Progenitor cell of endocrine pancreas (in vitro differentiated cells): Measurements from ENCODE around the gene PRMT7. TPM values are rescaled to one million over a fixed set of nuclear protein-coding genes. Genes with fewer than 3 reads are reported as not detected.

Experiments used
- DNase-seq: peaks from one replicate; pipeline ENCODE4 v3.0.0; 2021; ENCODE audit warnings: low spot score; ENCODE audit not compliant: unreplicated experiment
- H3K27ac Mint-ChIP-seq: 2 replicates; pipeline ENCODE4 v1.8.0; 2021; ENCODE audit warnings: mild to moderate bottlenecking, moderate library complexity, mixed read lengths
- H3K27me3 Mint-ChIP-seq: 2 replicates; pipeline ENCODE4 v1.8.0; 2021; ENCODE audit warnings: mixed read lengths
- H3K36me3 Mint-ChIP-seq: 2 replicates; pipeline ENCODE4 v1.8.0; 2022; ENCODE audit warnings: mixed read lengths; ENCODE audit not compliant: insufficient read depth
- H3K4me1 Mint-ChIP-seq: 2 replicates; pipeline ENCODE4 v1.8.0; 2021; ENCODE audit warnings: low read depth, mixed read lengths
- H3K4me3 Mint-ChIP-seq: 2 replicates; pipeline ENCODE4 v1.8.0; 2021; ENCODE audit warnings: low read depth, mild to moderate bottlenecking, moderate library complexity, mixed read lengths
- H3K9me3 Mint-ChIP-seq: 2 replicates; pipeline ENCODE4 v1.8.0; 2021; ENCODE audit warnings: low read depth, mixed read lengths
- total RNA-seq: library from RNA; stranded (reverse); gene quantifications from 2 replicates; pipeline ENCODE4 v1.2.1, GENCODE V29; 2021
- TF ChIP-seq, protein P1 (sequence below): fragments of 200-600 bp; sonication (generic); IDR thresholded peaks from one replicate; pipeline ENCODE4 v1.5.0; 2021; ENCODE audit warnings: antibody characterized with exemption, mild to moderate bottlenecking; ENCODE audit not compliant: unreplicated experiment

PRMT7 gene
- total RNA-seq, 1 donor from 2014 or later: 60.0 TPM

DNA sequence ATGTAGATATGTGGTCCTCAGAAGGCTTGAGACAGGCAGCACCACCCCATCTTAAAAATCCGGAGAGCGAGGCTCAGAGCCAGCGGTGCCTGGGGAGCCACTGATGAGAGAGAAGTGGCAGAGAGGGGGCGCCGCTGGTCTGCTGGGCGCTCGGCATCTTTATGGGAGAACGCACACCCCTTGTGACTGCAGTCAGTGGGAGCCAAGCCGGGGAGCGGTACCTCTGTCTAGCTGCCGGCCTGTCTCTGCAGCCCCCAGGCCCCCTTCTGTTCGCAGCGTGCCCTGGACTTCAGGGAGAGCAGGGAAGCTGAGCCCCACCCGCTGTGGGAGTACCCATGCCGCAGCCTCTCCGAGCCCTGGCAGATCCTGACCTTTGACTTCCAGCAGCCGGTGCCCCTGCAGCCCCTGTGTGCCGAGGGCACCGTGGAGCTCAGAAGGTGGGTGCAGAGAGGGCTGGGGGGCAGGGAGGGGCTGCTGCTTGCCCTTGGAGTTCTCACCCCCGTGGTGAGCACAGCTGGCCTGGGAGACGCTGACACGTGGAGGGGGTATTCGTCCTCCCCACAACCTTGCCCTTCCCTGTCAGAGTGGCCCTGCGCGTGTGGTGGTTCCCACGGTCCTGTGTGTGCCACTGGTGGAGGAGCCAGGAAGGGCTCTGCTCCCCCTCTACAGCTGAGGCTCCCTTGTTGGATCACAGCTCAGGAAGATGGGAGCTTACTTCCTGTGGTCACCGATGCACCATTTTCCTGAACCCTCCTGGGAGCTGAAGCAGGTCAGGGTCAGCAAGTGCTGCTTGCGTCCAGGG, 44.8 kb downstream of the PRMT7 start:
- no peaks in the 10 kb centered on the region for H3K27me3 Mint-ChIP-seq
- H3K36me3 Mint-ChIP-seq: peaks cover 3% of the 10 kb centered on the region
- TF ChIP-seq, protein P1, sequence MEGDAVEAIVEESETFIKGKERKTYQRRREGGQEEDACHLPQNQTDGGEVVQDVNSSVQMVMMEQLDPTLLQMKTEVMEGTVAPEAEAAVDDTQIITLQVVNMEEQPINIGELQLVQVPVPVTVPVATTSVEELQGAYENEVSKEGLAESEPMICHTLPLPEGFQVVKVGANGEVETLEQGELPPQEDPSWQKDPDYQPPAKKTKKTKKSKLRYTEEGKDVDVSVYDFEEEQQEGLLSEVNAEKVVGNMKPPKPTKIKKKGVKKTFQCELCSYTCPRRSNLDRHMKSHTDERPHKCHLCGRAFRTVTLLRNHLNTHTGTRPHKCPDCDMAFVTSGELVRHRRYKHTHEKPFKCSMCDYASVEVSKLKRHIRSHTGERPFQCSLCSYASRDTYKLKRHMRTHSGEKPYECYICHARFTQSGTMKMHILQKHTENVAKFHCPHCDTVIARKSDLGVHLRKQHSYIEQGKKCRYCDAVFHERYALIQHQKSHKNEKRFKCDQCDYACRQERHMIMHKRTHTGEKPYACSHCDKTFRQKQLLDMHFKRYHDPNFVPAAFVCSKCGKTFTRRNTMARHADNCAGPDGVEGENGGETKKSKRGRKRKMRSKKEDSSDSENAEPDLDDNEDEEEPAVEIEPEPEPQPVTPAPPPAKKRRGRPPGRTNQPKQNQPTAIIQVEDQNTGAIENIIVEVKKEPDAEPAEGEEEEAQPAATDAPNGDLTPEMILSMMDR: peak; percentile 11
- DNase-seq: no peak
- no peak overlapping the region for H3K27ac Mint-ChIP-seq
- H3K4me3 Mint-ChIP-seq: no peak overlapping the region
- no peaks in the 10 kb centered on the region for H3K9me3 Mint-ChIP-seq
- H3K4me1 Mint-ChIP-seq: peaks cover 5% of the 10 kb centered on the region

DNA sequence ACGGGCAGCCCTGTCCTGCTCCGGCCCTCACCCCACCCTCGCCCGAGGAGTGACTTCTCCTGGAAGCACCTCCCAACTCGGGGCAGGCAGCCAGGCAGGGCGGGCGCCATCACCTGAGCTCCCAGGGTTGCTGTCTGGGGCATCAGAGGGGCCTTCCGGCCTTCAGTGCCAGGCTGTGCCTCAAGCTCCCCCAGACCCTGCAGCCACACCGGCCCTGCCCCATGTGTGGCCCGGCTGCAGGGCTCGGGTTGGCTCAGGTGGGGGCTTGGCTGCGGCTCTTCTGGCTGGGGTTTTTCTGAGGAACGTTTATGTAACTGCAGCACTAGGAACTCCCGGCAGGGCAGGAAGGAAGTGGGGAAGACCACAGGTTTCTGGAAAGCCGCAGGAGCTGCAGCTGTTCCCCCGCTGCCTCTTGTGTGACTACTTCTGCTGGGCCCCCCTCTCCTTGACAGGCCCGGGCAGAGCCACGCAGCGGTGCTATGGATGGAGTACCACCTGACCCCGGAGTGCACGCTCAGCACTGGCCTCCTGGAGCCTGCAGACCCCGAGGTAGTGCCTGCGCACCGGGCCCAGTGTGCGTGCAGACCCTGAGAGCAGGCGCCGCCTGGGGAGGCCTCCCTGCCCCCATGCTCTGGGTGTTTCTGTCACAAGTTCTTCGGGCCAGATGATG, 45.6 kb downstream of the PRMT7 start:
- H3K36me3 Mint-ChIP-seq: peaks cover 3% of the 10 kb centered on the region
- DNase-seq: no peak
- no peak overlapping the region for H3K27ac Mint-ChIP-seq

DNA sequence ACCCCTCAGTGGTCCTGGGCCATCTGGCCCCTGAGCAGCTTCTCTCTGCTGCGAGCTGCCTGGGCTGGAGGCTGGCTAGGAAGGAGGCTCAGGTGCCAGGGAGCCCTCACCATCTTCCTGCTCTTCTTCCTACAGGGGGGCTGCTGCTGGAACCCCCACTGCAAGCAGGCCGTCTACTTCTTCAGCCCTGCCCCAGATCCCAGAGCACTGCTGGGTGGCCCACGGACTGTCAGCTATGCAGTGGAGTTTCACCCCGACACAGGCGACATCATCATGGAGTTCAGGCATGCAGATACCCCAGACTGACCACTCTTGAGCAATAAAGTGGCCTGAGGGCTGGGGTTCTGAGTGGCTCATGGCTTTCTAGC, 46.1 kb downstream of the PRMT7 start:
- TF ChIP-seq, protein P1: no peak
- Mint-ChIP-seq H3K27me3 (no peaks in the 10 kb centered on the region), H3K27ac (no peak overlapping the region)

More for the DNA sequence above, 45.6 kb downstream of the PRMT7 start:
- no peak overlapping the region for H3K4me3 Mint-ChIP-seq
- TF ChIP-seq, protein P1: no peak
- peaks cover 5% of the 10 kb centered on the region for H3K4me1 Mint-ChIP-seq
- H3K27me3 Mint-ChIP-seq: no peaks in the 10 kb centered on the region
- no peaks in the 10 kb centered on the region for H3K9me3 Mint-ChIP-seq

DNA sequence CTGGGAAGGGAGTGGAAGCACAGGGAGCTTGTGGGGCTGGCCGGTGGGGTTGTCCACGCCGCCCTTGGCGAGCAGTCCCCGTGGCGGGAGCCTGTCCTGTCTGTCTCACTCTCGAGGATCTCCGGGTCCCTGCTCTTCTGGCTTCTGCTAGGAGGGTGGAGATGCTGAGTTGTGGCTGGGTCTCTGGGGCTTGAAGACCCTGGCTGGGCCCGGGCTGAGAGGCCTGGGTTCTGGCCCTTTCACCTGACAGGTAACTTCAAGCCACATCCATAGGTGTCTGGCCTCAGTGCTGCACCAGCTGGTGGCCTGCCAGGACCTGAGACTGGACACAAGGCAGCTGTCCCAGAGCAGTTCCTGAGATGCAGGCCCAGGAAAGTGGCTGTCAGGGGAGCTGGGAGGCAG, 46.7 kb downstream of the PRMT7 start:
- H3K36me3 Mint-ChIP-seq: peaks cover 3% of the 10 kb centered on the region
- no peak for DNase-seq

More for the DNA sequence above, 46.1 kb downstream of the PRMT7 start:
- no peak for DNase-seq
- Mint-ChIP-seq H3K4me1 (peaks cover under 1% of the 10 kb centered on the region), H3K4me3 (no peak overlapping the region), H3K9me3 (no peaks in the 10 kb centered on the region), H3K36me3 (peaks cover 3% of the 10 kb centered on the region)

DNA sequence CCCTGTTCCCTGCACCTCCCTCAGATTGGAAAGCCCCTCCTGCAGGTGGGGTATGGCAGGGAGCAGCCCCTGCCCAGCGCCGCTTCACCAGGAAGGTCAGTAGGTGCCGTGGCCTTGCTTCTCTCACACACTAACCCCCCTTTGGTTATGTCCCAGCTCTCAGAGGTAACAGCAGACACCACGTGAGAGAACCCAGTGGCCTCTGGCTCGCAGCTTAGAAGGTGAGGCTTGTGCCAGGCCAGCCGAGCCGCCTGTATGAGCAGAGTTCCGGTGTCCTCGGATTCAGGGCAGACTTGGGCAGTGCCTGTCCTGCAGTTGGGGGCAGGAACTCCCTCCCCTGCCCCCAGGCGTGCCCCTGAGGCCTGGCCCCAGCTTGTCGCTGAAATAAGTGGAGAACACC, 47.1 kb downstream of the PRMT7 start:
- no peak overlapping the region for H3K4me3 Mint-ChIP-seq
- H3K27ac Mint-ChIP-seq: no peak overlapping the region
- peaks cover 3% of the 10 kb centered on the region for H3K36me3 Mint-ChIP-seq
- TF ChIP-seq, protein P1: no peak
- no peaks in the 10 kb centered on the region for H3K9me3 Mint-ChIP-seq
- no peaks in the 10 kb centered on the region for H3K27me3 Mint-ChIP-seq
- no peaks in the 10 kb centered on the region for H3K4me1 Mint-ChIP-seq
- no peak for DNase-seq

More for the DNA sequence above, 46.7 kb downstream of the PRMT7 start:
- no peaks in the 10 kb centered on the region for H3K4me1 Mint-ChIP-seq
- no peak overlapping the region for H3K4me3 Mint-ChIP-seq
- H3K9me3 Mint-ChIP-seq: no peaks in the 10 kb centered on the region
- H3K27me3 Mint-ChIP-seq: no peaks in the 10 kb centered on the region
- H3K27ac Mint-ChIP-seq: no peak overlapping the region
- TF ChIP-seq, protein P1: no peak
